H1 (cell line): ENCODE measurements around the gene ACTR8. TPM values are rescaled to one million over a fixed set of nuclear protein-coding genes. Genes with fewer than 3 reads are reported as not detected.

Experiments used
- CTCF ChIA-PET: fragments of 300-600 bp; sonication (Branson Sonifier 250); formaldehyde crosslinking; loops from one replicate; lab custom pipeline; 2021; ENCODE audit not compliant: partially characterized antibody; lab: Charles Lee
- POLR2A ChIA-PET: fragments of 300-600 bp; sonication (Branson Sonifier 250); formaldehyde crosslinking; loops from one replicate; lab custom pipeline; 2021; ENCODE audit warnings: inconsistent platforms; ENCODE audit not compliant: partially characterized antibody; lab: Charles Lee
- DNase-seq, 2 experiments: peaks; one replicate each; pipeline versions ENCODE4 v3.0.0 to v3.0.0-alpha.2; 2010 to 2022; ENCODE audit warnings: low spot score in 2 of 2, low read depth in 1 of 2, mixed read lengths in 1 of 2
- FAIRE-seq: peaks from 2 replicates; lab custom pipeline; 2011; peaks lifted over from hg19 to GRCh38; lab: Jason Lieb, UNC
- H2AFZ ChIP-seq: 2 replicates; pipeline ENCODE4 v1.8.1; 2012; ENCODE audit warnings: low read length, inconsistent platforms
- H2AK5ac ChIP-seq: 2 replicates; pipeline ENCODE4 v1.6.1; 2013; ENCODE audit warnings: low read depth, low read length
- H2BK120ac ChIP-seq: replicated peaks from 2 replicates; pipeline ENCODE3; 2013; ENCODE audit warnings: low read depth, low read length, inconsistent platforms
- H2BK12ac ChIP-seq: 2 replicates; pipeline ENCODE4 v1.6.1; 2013; ENCODE audit warnings: low read depth, low read length
- H2BK15ac ChIP-seq: 2 replicates; pipeline ENCODE4 v1.6.1; 2013; ENCODE audit warnings: low read length
- H2BK20ac ChIP-seq: 2 replicates; pipeline ENCODE4 v1.6.1; 2013; ENCODE audit warnings: low read length
- H2BK5ac ChIP-seq: 2 replicates; pipeline ENCODE4 v1.6.1; 2013; ENCODE audit warnings: low read depth, low read length
- H3K14ac ChIP-seq: 2 replicates; pipeline ENCODE4 v1.6.1; 2013; ENCODE audit warnings: inconsistent platforms; ENCODE audit not compliant: insufficient read length
- H3K18ac ChIP-seq: 2 replicates; pipeline ENCODE4 v1.6.1; 2013; ENCODE audit warnings: low read length; ENCODE audit errors: extremely low read depth
- H3K23ac ChIP-seq: 2 replicates; pipeline ENCODE4 v1.6.1; 2013; ENCODE audit warnings: inconsistent platforms; ENCODE audit not compliant: insufficient read length
- H3K23me2 ChIP-seq: 2 replicates; pipeline ENCODE4 v1.6.1; 2013; ENCODE audit warnings: low read depth, low read length
- H3K27ac ChIP-seq: 2 replicates; pipeline ENCODE4 v1.6.1; 2011; ENCODE audit warnings: low read depth, low read length, inconsistent platforms
- H3K27me3 ChIP-seq, 4 experiments: replicated peaks in 1 of 4; 1 replicate in 1 of 4; 2 replicates in 3 of 4; pipeline versions ENCODE4 v1.6.1 to v1.8.1; 2011 to 2013; ENCODE audit warnings: low read length in 3 of 4, mild to moderate bottlenecking in 3 of 4, inconsistent platforms in 2 of 4, mixed read lengths in 2 of 4, moderate library complexity in 1 of 4; ENCODE audit not compliant: control insufficient read depth in 3 of 4, insufficient read depth in 3 of 4; ENCODE audit errors: extremely low read depth in 1 of 4
- H3K36me3 ChIP-seq, 4 experiments: 2 replicates each; pipeline versions ENCODE4 v1.6.1 to v1.8.1; 2011 to 2013; ENCODE audit warnings: mild to moderate bottlenecking in 4 of 4, low read length in 3 of 4, moderate library complexity in 2 of 4, control low read depth in 1 of 4, inconsistent platforms in 1 of 4; ENCODE audit not compliant: insufficient read depth in 4 of 4, control insufficient read depth in 2 of 4
- H3K4ac ChIP-seq: replicated peaks from 2 replicates; pipeline ENCODE3; 2013; ENCODE audit warnings: low read length, low read depth, mixed read lengths, inconsistent platforms; ENCODE audit not compliant: insufficient read length
- H3K4me1 ChIP-seq, 4 experiments: replicated peaks in 1 of 4; 1 replicate in 1 of 4; 2 replicates in 3 of 4; pipeline versions ENCODE4 v1.6.1 to v1.8.1; 2011 to 2013; ENCODE audit warnings: low read length in 3 of 4, inconsistent platforms in 2 of 4, mixed read lengths in 1 of 4; ENCODE audit not compliant: insufficient read depth in 4 of 4, control insufficient read depth in 3 of 4
- H3K4me2 ChIP-seq, 2 experiments: 2 replicates each; pipeline versions ENCODE4 v1.6.1 to v1.8.1; 2011 to 2013; ENCODE audit warnings: low read depth in 2 of 2, low read length in 2 of 2, control low read depth in 1 of 2, inconsistent platforms in 1 of 2, mild to moderate bottlenecking in 1 of 2; ENCODE audit not compliant: insufficient read depth in 1 of 2
- H3K4me3 ChIP-seq, 4 experiments: fragments of 200-600, 300-600 bp in 1 of 4; sonication (generic), shearing (Covaris generic), sonication (Bioruptor Twin) in 1 of 4; 2 replicates each; pipeline versions ENCODE4 v1.5.1 to v1.8.1; 2011 to 2016; ENCODE audit warnings: low read length in 4 of 4, low read depth in 3 of 4, control low read depth in 2 of 4, inconsistent platforms in 2 of 4, mild to moderate bottlenecking in 2 of 4, mixed read lengths in 1 of 4, moderate library complexity in 1 of 4; ENCODE audit not compliant: insufficient read depth in 2 of 4; ENCODE audit errors: extremely low read depth in 1 of 4
- H3K56ac ChIP-seq: replicated peaks from 2 replicates; pipeline ENCODE3; 2013; ENCODE audit warnings: low read depth, mild to moderate bottlenecking, mixed read lengths, low read length, inconsistent platforms; ENCODE audit not compliant: insufficient read length
- H3K79me1 ChIP-seq: 2 replicates; pipeline ENCODE4 v1.6.1; 2013; ENCODE audit warnings: low read depth, low read length, control low read depth
- H3K79me2 ChIP-seq, 2 experiments: 2 replicates each; pipeline versions ENCODE4 v1.6.1 to v1.8.1; 2012 to 2013; ENCODE audit warnings: low read length in 2 of 2, mild to moderate bottlenecking in 2 of 2, inconsistent platforms in 1 of 2; ENCODE audit not compliant: insufficient read depth in 2 of 2, control insufficient read depth in 1 of 2
- H3K9ac ChIP-seq, 4 experiments: replicated peaks in 1 of 4; 1 replicate in 1 of 4; 2 replicates in 3 of 4; pipeline versions ENCODE4 v1.6.1 to v1.8.1; 2011 to 2013; ENCODE audit warnings: low read depth in 3 of 4, low read length in 3 of 4, control low read depth in 2 of 4, mild to moderate bottlenecking in 2 of 4, moderate library complexity in 2 of 4, inconsistent platforms in 1 of 4; ENCODE audit errors: extremely low read depth in 1 of 4
- H3K9me3 ChIP-seq, 2 experiments: 2 replicates each; pipeline versions ENCODE4 v1.6.1 to v1.8.1; 2012 to 2013; ENCODE audit warnings: mild to moderate bottlenecking in 2 of 2, moderate library complexity in 2 of 2, control low read depth in 1 of 2, inconsistent platforms in 1 of 2, low read depth in 1 of 2, low read length in 1 of 2, mixed read lengths in 1 of 2; ENCODE audit not compliant: insufficient read depth in 2 of 2
- H4K20me1 ChIP-seq, 2 experiments: replicated peaks in 1 of 2; 2 replicates each; pipeline versions ENCODE3 to v1.8.1; 2011 to 2013; ENCODE audit warnings: inconsistent platforms in 2 of 2, low read length in 2 of 2, mild to moderate bottlenecking in 1 of 2; ENCODE audit not compliant: insufficient read depth in 2 of 2, control insufficient read depth in 1 of 2
- H4K5ac ChIP-seq: 2 replicates; pipeline ENCODE4 v1.6.1; 2013; ENCODE audit warnings: low read length, low read depth, mixed read lengths, inconsistent platforms; ENCODE audit not compliant: insufficient read length
- H4K8ac ChIP-seq: 2 replicates; pipeline ENCODE4 v1.8.0; 2013; ENCODE audit warnings: mild to moderate bottlenecking, moderate library complexity, low read length, inconsistent platforms; ENCODE audit not compliant: insufficient read depth; ENCODE audit errors: extremely low read depth
- H4K91ac ChIP-seq: replicated peaks from 2 replicates; pipeline ENCODE3; 2013; ENCODE audit warnings: low read length, mixed read lengths, inconsistent platforms; ENCODE audit not compliant: insufficient read length
- CTCF ChIP-seq, 3 experiments: IDR thresholded peaks; 1 replicate in 2 of 3; 2 replicates in 1 of 3; pipeline versions ENCODE4 v1.5.1 to v1.6.1; 2011; ENCODE audit warnings: low read length in 3 of 3, mild to moderate bottlenecking in 3 of 3, inconsistent platforms in 2 of 3, low read depth in 1 of 3, moderate library complexity in 1 of 3; ENCODE audit not compliant: insufficient read depth in 1 of 3; ENCODE audit errors: control extremely low read depth in 1 of 3
- RAD21 ChIP-seq, 2 experiments: IDR thresholded peaks in 1 of 2; conservative IDR thresholded peaks in 1 of 2; 2 replicates each; pipeline ENCODE4 v1.6.1; 2011; ENCODE audit warnings: low read depth in 2 of 2, low read length in 2 of 2, improper control_type of control experiment in 1 of 2, inconsistent platforms in 1 of 2, mild to moderate bottlenecking in 1 of 2, moderate library complexity in 1 of 2
- RNF2 ChIP-seq: fragments of 200-900, 300-1000 bp; sonication (generic); IDR thresholded peaks from 2 replicates; pipeline ENCODE4 v1.7.1; 2016; ENCODE audit warnings: borderline replicate concordance, low read depth, mild to moderate bottlenecking, antibody characterized with exemption, low read length; ENCODE audit not compliant: poor library complexity, severe bottlenecking; ENCODE audit errors: missing control alignments
- WGBS, 2 experiments: shearing (Covaris generic) in 1 of 2; methylation state at CpG; one replicate each; pipeline versions ENCODE4 v1.1.6 to v1.1.7; 2013 to 2015; ENCODE audit warnings: low lambda C conversion rate in 2 of 2, mixed read lengths in 2 of 2, inconsistent platforms in 1 of 2, low coverage in 1 of 2, missing lambda C conversion rate in 1 of 2; ENCODE audit not compliant: insufficient replicate concordance in 2 of 2, insufficient coverage in 1 of 2, insufficient read length in 1 of 2; ENCODE audit errors: extremely low coverage in 1 of 2, missing lambda C conversion rate in 1 of 2; 5-methylcytosine and 5-hydroxymethylcytosine counted together
- polyA plus RNA-seq, 7 experiments: library from polyadenylated mRNA; depleted of rRNA in 3 of 7; stranded (reverse) in 5 of 7; unstranded in 2 of 7; fragments of >200 nt in 5 of 7; fragments of 200-250 nt in 2 of 7; gene quantifications; 1 replicate in 5 of 7; 2 replicates in 1 of 7; 4 replicates in 1 of 7; pipeline versions ENCODE4 v1.2.1 to v1.2.3, GENCODE V29; 2011 to 2013; ENCODE audit warnings: missing spikeins in 2 of 7, mixed read lengths in 2 of 7
- total RNA-seq: library from RNA; stranded (reverse); fragmentation: NEBNext Ultra II Directional; extraction: Animal tissue kit (Norgen Biotek cat#: 25700); gene quantifications from 2 replicates; pipeline ENCODE4 v1.2.1, GENCODE V29; 2021

Gene ACTR8
- total and polyA plus RNA-seq, 2 of the 8 experiments (the other 6 are each of a cell fraction or from before 2014, with no cell fraction given): 8.3 to 26.9 TPM

DNA sequence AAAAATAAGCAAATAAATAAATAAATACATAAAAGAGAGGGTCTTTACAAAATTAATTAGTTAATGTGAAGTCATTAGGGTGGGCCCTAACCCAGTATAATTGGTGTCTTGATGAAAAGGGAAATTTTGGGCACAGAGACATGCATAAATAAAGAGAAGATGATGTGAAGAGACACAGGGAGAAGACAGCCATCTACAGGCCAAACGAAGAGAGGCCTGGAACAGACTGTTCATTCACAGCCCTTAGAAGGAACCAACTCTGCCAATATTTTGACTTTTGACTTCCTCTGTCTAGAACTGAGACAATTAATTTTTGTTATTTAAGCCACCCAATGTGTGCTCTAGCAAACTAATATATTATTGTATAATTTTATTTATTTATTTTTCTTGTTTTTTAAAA lies 39.3 kb upstream of the ACTR8 start:
- H3K18ac ChIP-seq: no peak overlapping the region
- no peaks in the 10 kb centered on the region for H3K4me1 ChIP-seq
- H4K5ac ChIP-seq: no peak overlapping the region
- DNase-seq: no peak
- H2BK120ac ChIP-seq: no peak overlapping the region
- no peak overlapping the region for H3K27ac ChIP-seq
- H4K91ac ChIP-seq: no peak overlapping the region
- no peak overlapping the region for H3K9ac ChIP-seq
- no peak overlapping the region for H2BK12ac ChIP-seq
- no peak overlapping the region for H2BK15ac ChIP-seq
- H3K23me2 ChIP-seq: no peaks in the 10 kb centered on the region
- H2BK20ac ChIP-seq: no peak overlapping the region
- ChIA-PET CTCF (interaction anchor here (0.7 kb wide), 1 partner anchor 50 kb away, joined by 3 read pairs; no protein-coding TSS in a partner anchor), POLR2A (no interaction called here)
- peak; percentile 41 to 51 for TF ChIP-seq RAD21 (IDR thresholded peaks at IDR 0.05 in 1 of 2, conservative IDR thresholded peaks at IDR 0.05 in 1 of 2; ENCODE audit: low read depth in 2 of 2, low read length in 2 of 2)
- TF ChIP-seq CTCF (IDR thresholded peaks at IDR 0.05; ENCODE audit: control extremely low read depth in 1 of 3, insufficient read depth in 1 of 3, low read depth in 1 of 3, low read length in 3 of 3): peak in 1 of 3 experiments; percentile 39; a peak in 1 of 4 replicates
- no peak for TF ChIP-seq RNF2
- no peak overlapping the region for H2AFZ ChIP-seq
- no peaks in the 10 kb centered on the region for H3K36me3 ChIP-seq
- H2AK5ac ChIP-seq: no peak overlapping the region
- WGBS, 2 experiments: 84% methylated on average over 1 of the region's 1 CpG; no CpG with 5 or more reads in 1 of the 2 experiments
- H4K20me1 ChIP-seq: no peaks in the 10 kb centered on the region
- H3K14ac ChIP-seq: no peak overlapping the region
- FAIRE-seq: no peak
- no peaks in the 10 kb centered on the region for H3K79me1 ChIP-seq
- no peak overlapping the region for H3K23ac ChIP-seq
- no peaks in the 10 kb centered on the region for H3K79me2 ChIP-seq
- no peaks in the 10 kb centered on the region for H3K27me3 ChIP-seq
- H3K4me2 ChIP-seq: no peak overlapping the region
- H2BK5ac ChIP-seq: no peak overlapping the region
- H3K4me3 ChIP-seq: no peak overlapping the region
- no peak overlapping the region for H3K4ac ChIP-seq
- H4K8ac ChIP-seq: no peak overlapping the region
- peaks cover 0 to 2% of the 10 kb centered on the region in 2 experiments; a peak in 1 of 4 replicates for H3K9me3 ChIP-seq
- no peak overlapping the region for H3K56ac ChIP-seq
